Gastroesophageal sphincter (tissue), 3 donors: ENCODE data around the gene MTMR10.

Source experiments
- POLR2A ChIP-seq, 2 donors: fragments of 450-650 bp; IDR thresholded peaks; one replicate each; pipeline ENCODE4 v1.6.1; 2017; ENCODE audit warnings: antibody characterized with exemption in 2 of 2, mild to moderate bottlenecking in 2 of 2, moderate library complexity in 1 of 2
- TF ChIP-seq, protein P1 (sequence below), 4 experiments: fragments of 200-600 bp in 2 of 4; fragments of 450-650 bp in 2 of 4; sonication (generic) in 1 of 4; IDR thresholded peaks; one replicate each; pipeline ENCODE4 v1.5.1; 2017 to 2019; ENCODE audit warnings: antibody characterized with exemption in 4 of 4, mild to moderate bottlenecking in 2 of 4, moderate library complexity in 2 of 4

GRCh38 chr15:30992249-30992864 is 929 bp upstream of the MTMR10 start:
- TF ChIP-seq, protein P1, sequence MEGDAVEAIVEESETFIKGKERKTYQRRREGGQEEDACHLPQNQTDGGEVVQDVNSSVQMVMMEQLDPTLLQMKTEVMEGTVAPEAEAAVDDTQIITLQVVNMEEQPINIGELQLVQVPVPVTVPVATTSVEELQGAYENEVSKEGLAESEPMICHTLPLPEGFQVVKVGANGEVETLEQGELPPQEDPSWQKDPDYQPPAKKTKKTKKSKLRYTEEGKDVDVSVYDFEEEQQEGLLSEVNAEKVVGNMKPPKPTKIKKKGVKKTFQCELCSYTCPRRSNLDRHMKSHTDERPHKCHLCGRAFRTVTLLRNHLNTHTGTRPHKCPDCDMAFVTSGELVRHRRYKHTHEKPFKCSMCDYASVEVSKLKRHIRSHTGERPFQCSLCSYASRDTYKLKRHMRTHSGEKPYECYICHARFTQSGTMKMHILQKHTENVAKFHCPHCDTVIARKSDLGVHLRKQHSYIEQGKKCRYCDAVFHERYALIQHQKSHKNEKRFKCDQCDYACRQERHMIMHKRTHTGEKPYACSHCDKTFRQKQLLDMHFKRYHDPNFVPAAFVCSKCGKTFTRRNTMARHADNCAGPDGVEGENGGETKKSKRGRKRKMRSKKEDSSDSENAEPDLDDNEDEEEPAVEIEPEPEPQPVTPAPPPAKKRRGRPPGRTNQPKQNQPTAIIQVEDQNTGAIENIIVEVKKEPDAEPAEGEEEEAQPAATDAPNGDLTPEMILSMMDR (IDR thresholded peaks at IDR 0.05): no peak
- TF ChIP-seq POLR2A (IDR thresholded peaks at IDR 0.05): no peak
